Endothelial cell of umbilical vein (primary cell): ENCODE measurements around the gene TENM4. TPM values are rescaled to one million over a fixed set of nuclear protein-coding genes. Genes with fewer than 3 reads are reported as not detected.

Experiments used
- BruUV-seq: library from RNA; stranded (reverse); fragments of 400-500 nt; replicated peaks from 2 replicates; lab custom pipeline; 2021; lab: Mats Ljungman, UMichigan
- CTCF ChIA-PET: fragments of 300-600, 350-600 bp; sonication (Branson Sonifier 250); formaldehyde crosslinking; loops from one replicate; lab custom pipeline; 2021; ENCODE audit warnings: antibody characterized with exemption, inconsistent platforms; lab: Charles Lee
- POLR2A ChIA-PET: fragments of 300-600, 350-600 bp; sonication (Branson Sonifier 250); formaldehyde crosslinking; loops from one replicate; lab custom pipeline; 2021; ENCODE audit warnings: antibody characterized with exemption, inconsistent platforms; lab: Charles Lee
- DNase-seq: peaks from one replicate; pipeline ENCODE4 v3.0.0-alpha.2; 2011; ENCODE audit warnings: low read depth, low spot score
- FAIRE-seq: peaks from 2 replicates; lab custom pipeline; 2011; peaks lifted over from hg19 to GRCh38; lab: Jason Lieb, UNC
- H2AFZ ChIP-seq: 2 replicates; pipeline ENCODE4 v1.6.0; 2012; ENCODE audit warnings: low read depth, low read length, control low read depth, inconsistent platforms
- H3K27ac ChIP-seq: 2 replicates; pipeline ENCODE4 v1.5.1; 2011; ENCODE audit warnings: low read depth, mild to moderate bottlenecking, control low read depth, low read length, moderate library complexity; ENCODE audit not compliant: insufficient read depth
- H3K27me3 ChIP-seq, 2 experiments: 2 replicates each; pipeline versions ENCODE4 v1.6.0 to v1.6.1; 2011; ENCODE audit warnings: low read length in 2 of 2, mixed read lengths in 1 of 2; ENCODE audit not compliant: control insufficient read depth in 2 of 2, insufficient read depth in 2 of 2
- H3K36me3 ChIP-seq, 2 experiments: 2 replicates in 1 of 2; 3 replicates in 1 of 2; pipeline ENCODE4 v1.5.1; 2011; ENCODE audit warnings: low read length in 2 of 2, mild to moderate bottlenecking in 1 of 2, moderate library complexity in 1 of 2; ENCODE audit not compliant: control insufficient read depth in 2 of 2, insufficient read depth in 2 of 2; ENCODE audit errors: extremely low read depth in 1 of 2
- H3K4me1 ChIP-seq: 3 replicates; pipeline ENCODE4 v1.5.1; 2011; ENCODE audit warnings: mild to moderate bottlenecking, low read length; ENCODE audit not compliant: control insufficient read depth, insufficient read depth; ENCODE audit errors: extremely low read depth
- H3K4me2 ChIP-seq: 2 replicates; pipeline ENCODE4 v1.6.1; 2011; ENCODE audit warnings: low read length, control low read depth, mixed read lengths; ENCODE audit not compliant: insufficient read depth
- H3K4me3 ChIP-seq, 3 experiments: fragments of 200-600 bp in 1 of 3; sonication (generic), shearing (Covaris generic) in 1 of 3; replicated peaks in 1 of 3; 2 replicates each; pipeline ENCODE4 v1.5.1; 2011 to 2016; ENCODE audit warnings: control low read depth in 3 of 3, low read length in 3 of 3, mild to moderate bottlenecking in 2 of 3, inconsistent platforms in 1 of 3, low read depth in 1 of 3, moderate library complexity in 1 of 3; ENCODE audit not compliant: insufficient read depth in 1 of 3
- H3K79me2 ChIP-seq: 2 replicates; pipeline ENCODE4 v1.6.0; 2012; ENCODE audit warnings: low read length, inconsistent platforms; ENCODE audit not compliant: control insufficient read depth, insufficient read depth
- H3K9ac ChIP-seq: replicated peaks from 2 replicates; pipeline ENCODE3; 2011; ENCODE audit warnings: low read length, control low read depth; ENCODE audit not compliant: insufficient read depth; ENCODE audit errors: extremely low read depth
- H3K9me1 ChIP-seq: replicated peaks from 3 replicates; pipeline ENCODE4 v1.6.0; 2011; ENCODE audit warnings: mild to moderate bottlenecking, low read length; ENCODE audit not compliant: control insufficient read depth, insufficient read depth; ENCODE audit errors: extremely low read depth
- H3K9me3 ChIP-seq: replicated peaks from 2 replicates; pipeline ENCODE4 v1.5.1; 2012; ENCODE audit warnings: low read length, inconsistent platforms; ENCODE audit not compliant: control insufficient read depth, insufficient read depth
- H4K20me1 ChIP-seq: replicated peaks from 2 replicates; pipeline ENCODE3; 2011; ENCODE audit warnings: mild to moderate bottlenecking, low read length; ENCODE audit not compliant: control insufficient read depth, insufficient read depth; ENCODE audit errors: extremely low read depth
- EZH2 ChIP-seq: IDR thresholded peaks from 2 replicates; pipeline ENCODE4 v1.6.1; 2012; ENCODE audit warnings: borderline replicate concordance, low read depth, mild to moderate bottlenecking, moderate library complexity, low read length, inconsistent platforms; ENCODE audit not compliant: severe bottlenecking
- FOS ChIP-seq: IDR thresholded peaks from 2 replicates; pipeline ENCODE4 v1.6.1; 2011; ENCODE audit warnings: mild to moderate bottlenecking, low read length, moderate library complexity, borderline replicate concordance; ENCODE audit not compliant: insufficient read depth
- GATA2 ChIP-seq: IDR thresholded peaks from 2 replicates; pipeline ENCODE4 v1.7.0; 2011; ENCODE audit warnings: low read depth, mild to moderate bottlenecking, moderate library complexity, mixed read lengths, low read length; ENCODE audit not compliant: insufficient read length, insufficient read depth
- JUN ChIP-seq: IDR thresholded peaks from 2 replicates; pipeline ENCODE4 v1.6.1; 2011; ENCODE audit warnings: borderline replicate concordance, low read depth; ENCODE audit not compliant: insufficient read length, insufficient read depth
- MAX ChIP-seq: IDR thresholded peaks from 2 replicates; pipeline ENCODE4 v1.6.1; 2011; ENCODE audit not compliant: insufficient read depth, insufficient read length
- MYC ChIP-seq: IDR thresholded peaks from one replicate; pipeline ENCODE4 v1.6.1; 2011; ENCODE audit warnings: mild to moderate bottlenecking, low read depth, low read length
- POLR2A ChIP-seq: IDR thresholded peaks from 2 replicates; pipeline ENCODE4 v1.6.1; 2012; ENCODE audit warnings: low read depth, mild to moderate bottlenecking, control low read depth, low read length
- POLR2AphosphoS5 ChIP-seq: IDR thresholded peaks from 2 replicates; pipeline ENCODE4 v1.6.1; 2012; ENCODE audit warnings: low read depth, mild to moderate bottlenecking, control low read depth, low read length, moderate library complexity; ENCODE audit not compliant: insufficient read depth
- dilution Hi-C: fragments of 300-500 bp; cut with MboI; formaldehyde crosslinking; loops from one replicate; pipeline ENCODE4 v1.15.0; 2019; ENCODE audit warnings: low sequenced_read_pairs; ENCODE audit not compliant: extremely low pct_ligation_motif_present
- intact Hi-C: fragments of 100-400 bp; cut with micrococcal nuclease; formaldehyde crosslinking; loops from one replicate; pipeline ENCODE4 v1.10.0; 2022
- polyA plus RNA-seq, 4 experiments: library from polyadenylated mRNA; depleted of rRNA in 3 of 4; stranded (reverse) in 3 of 4; unstranded in 1 of 4; fragments of >200 nt; gene quantifications; 2 replicates each; pipeline versions ENCODE4 v1.2.1 to v1.2.3, GENCODE V29; 2011 to 2012; ENCODE audit warnings: missing spikeins in 1 of 4
- total RNA-seq: library from RNA; stranded (reverse); gene quantifications from 2 replicates; pipeline ENCODE4 v1.2.3, GENCODE V29; 2021
- TF ChIP-seq, protein P1 (sequence below), 2 donors: IDR thresholded peaks; 1 replicate in 1 of 2; 2 replicates in 1 of 2; pipeline ENCODE4 v1.5.1; 2011; ENCODE audit warnings: low read length in 2 of 2, mild to moderate bottlenecking in 2 of 2, moderate library complexity in 2 of 2, control low read depth in 1 of 2, inconsistent platforms in 1 of 2, low read depth in 1 of 2; ENCODE audit not compliant: insufficient read depth in 1 of 2; ENCODE audit errors: extremely low read depth in 1 of 2

Gene TENM4
- total and polyA plus RNA-seq, 2 donors (not counting 3 experiments of a cell fraction or from before 2014, with no cell fraction given), result 0.06 to 0.27 TPM

DNA sequence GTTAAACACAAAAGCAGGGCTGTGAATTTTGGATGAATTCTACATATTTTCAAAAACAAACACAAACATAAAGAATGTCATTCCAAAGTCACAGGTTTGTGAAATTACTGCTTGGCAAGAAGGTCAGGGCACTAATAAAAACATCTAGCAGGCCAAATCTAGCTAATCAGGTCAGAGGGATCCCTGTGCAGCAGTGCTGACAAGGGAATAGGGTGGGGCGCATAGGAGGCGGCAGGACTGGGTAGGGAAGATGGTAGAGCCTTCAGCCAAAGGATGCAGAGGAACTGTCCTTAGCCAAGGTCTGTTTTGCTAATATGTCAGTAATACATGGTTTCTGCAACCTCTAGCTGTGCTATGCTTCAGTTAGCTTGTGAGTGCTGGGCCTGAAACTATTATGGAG, 396.6 kb downstream of the TENM4 start:
- Histone ChIP-seq H3K9ac (no peak overlapping the region), H3K9me1 (no peaks in the 10 kb centered on the region), H3K4me3 (no peak overlapping the region), H3K79me2 (no peaks in the 10 kb centered on the region), H3K4me2 (no peak overlapping the region), H3K27ac (no peak overlapping the region), H2AFZ (no peak overlapping the region), H3K4me1 (no peaks in the 10 kb centered on the region), H4K20me1 (no peaks in the 10 kb centered on the region), H3K36me3 (no peaks in the 10 kb centered on the region), H3K27me3 (peaks cover 2 to 4% of the 10 kb centered on the region in 2 experiments), H3K9me3 (no peaks in the 10 kb centered on the region)
- no TSS peak for BruUV-seq
- ChIA-PET POLR2A (no interaction called here), CTCF (interaction anchor here (1.1 to 2.0 kb wide), 2 partner anchors 9 kb away, joined by 3 to 9 read pairs; no protein-coding TSS in a partner anchor)
- no peak for FAIRE-seq
- intact Hi-C loops, result no loop called here
- dilution Hi-C loops, result no loop called here
- no peak for TF ChIP-seq GATA2
- TF ChIP-seq MAX, result no peak
- no peak for TF ChIP-seq POLR2AphosphoS5
- TF ChIP-seq MYC, result no peak
- TF ChIP-seq, protein P1, sequence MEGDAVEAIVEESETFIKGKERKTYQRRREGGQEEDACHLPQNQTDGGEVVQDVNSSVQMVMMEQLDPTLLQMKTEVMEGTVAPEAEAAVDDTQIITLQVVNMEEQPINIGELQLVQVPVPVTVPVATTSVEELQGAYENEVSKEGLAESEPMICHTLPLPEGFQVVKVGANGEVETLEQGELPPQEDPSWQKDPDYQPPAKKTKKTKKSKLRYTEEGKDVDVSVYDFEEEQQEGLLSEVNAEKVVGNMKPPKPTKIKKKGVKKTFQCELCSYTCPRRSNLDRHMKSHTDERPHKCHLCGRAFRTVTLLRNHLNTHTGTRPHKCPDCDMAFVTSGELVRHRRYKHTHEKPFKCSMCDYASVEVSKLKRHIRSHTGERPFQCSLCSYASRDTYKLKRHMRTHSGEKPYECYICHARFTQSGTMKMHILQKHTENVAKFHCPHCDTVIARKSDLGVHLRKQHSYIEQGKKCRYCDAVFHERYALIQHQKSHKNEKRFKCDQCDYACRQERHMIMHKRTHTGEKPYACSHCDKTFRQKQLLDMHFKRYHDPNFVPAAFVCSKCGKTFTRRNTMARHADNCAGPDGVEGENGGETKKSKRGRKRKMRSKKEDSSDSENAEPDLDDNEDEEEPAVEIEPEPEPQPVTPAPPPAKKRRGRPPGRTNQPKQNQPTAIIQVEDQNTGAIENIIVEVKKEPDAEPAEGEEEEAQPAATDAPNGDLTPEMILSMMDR (IDR thresholded peaks at IDR 0.05; ENCODE audit: extremely low read depth in 1 of 2, insufficient read depth in 1 of 2, low read depth in 1 of 2, low read length in 2 of 2), result no peak
- TF ChIP-seq EZH2, result no peak
- TF ChIP-seq POLR2A, result no peak
- no peak for TF ChIP-seq JUN
- no peak for TF ChIP-seq FOS
- no peak for DNase-seq
